ENCODE data around the gene PAK4.

DNA sequence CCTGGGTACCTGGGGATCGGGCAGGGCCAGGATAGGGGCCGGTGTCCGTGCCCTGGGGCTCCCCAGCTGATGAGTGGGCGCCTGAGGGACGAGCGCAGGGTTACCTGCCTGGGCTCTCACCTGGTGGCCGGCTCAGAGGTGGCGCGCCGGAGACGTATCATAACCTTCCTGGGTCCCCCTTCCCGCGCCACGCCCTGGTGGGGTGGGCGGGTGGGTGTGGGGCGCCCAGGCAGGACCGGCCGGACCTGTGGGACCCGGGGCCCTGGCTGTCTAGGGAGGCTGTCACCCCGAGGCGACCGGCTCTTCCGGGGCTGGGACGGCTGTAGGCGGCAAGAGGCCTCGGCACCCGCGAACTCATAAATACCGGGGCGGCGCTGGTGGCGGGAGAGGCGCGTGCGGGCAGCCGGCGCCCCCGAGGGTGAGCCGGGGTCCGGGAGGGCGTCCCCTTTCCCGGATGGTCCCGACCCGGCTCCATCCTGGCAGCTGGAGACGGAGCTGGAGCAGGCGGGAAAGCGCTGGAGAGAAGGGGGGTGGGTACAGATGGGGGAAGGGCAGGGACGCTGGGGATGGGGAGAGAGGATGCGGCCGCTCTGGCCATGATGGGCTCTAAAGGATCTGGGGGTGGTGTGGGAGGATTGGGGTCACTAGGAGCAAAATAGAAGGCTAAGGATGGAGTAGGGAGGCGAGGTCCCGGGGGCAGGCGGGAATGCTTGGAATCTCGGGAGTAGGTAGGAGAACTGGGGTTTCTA, 41.4 kb upstream of the PAK4 start, which contains the start of gene ACP7:
- TF ChIP-seq CTCF (IDR thresholded peaks at IDR 0.05; ENCODE audit: insufficient read depth, low read length, poor library complexity, severe bottlenecking) (no peak), EZH2phosphoT487 (conservative IDR thresholded peaks at IDR 0.05; ENCODE audit: low read length) (no peak)

Measured in SU-DHL-6 (cell line).